Peyer's patch (tissue), 4 donors: ENCODE measurements around the gene ALDH9A1.

Experiments
- CTCF ChIP-seq, 6 experiments: fragments of 450-650 bp in 4 of 6; fragments of 200-600 bp in 2 of 6; sonication (generic) in 1 of 6; IDR thresholded peaks; one replicate each; pipeline ENCODE4 v1.5.1; 2017 to 2019; ENCODE audit warnings: antibody characterized with exemption in 6 of 6, mild to moderate bottlenecking in 3 of 6, moderate library complexity in 1 of 6
- POLR2A ChIP-seq, 2 donors: fragments of 450-650 bp; IDR thresholded peaks; one replicate each; pipeline ENCODE4 v1.5.1; 2017; ENCODE audit warnings: antibody characterized with exemption in 2 of 2, mild to moderate bottlenecking in 2 of 2, moderate library complexity in 2 of 2

DNA sequence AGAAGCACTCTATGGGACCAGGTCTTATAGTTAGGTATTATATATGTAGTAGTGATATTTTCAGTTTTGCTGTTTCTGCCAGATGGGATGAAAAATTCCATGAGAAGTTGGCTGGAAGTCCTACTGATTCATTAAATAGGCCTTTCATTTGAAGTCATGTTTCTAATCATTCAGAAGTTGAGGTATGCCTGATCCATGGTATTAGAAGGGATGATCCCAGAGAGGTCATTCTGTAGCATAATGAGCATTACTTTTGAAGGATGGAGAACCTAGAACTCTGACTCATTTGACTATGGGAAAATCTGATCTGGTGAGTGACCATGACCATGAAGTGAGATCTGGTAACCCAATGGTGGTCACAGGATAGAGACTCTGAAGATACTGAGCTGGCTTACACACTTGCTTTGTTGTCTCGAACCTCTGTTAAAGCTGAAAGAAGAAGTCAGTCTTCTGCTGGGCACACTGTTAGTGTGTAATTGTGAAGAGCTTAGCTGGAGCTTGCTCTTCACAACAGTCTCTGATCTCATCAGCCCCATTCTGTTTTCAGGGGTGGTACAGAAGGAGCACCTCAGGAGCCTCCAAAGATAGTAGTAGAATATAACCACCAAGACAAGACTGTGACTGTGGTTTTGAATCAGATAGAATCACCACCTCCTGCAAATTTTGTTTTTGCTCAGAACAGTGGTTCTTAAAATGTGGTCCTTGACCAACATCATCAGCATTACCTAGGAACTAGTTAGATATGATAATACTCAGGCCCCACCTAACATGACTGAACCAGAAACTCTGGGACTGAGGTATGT lies 58.3 kb downstream of the ALDH9A1 start:
- no peak for TF ChIP-seq CTCF (IDR thresholded peaks at IDR 0.05)
- TF ChIP-seq POLR2A (IDR thresholded peaks at IDR 0.05): no peak
